Stomach (tissue), 9 donors: ENCODE measurements around the gene RNF13. TPM values are rescaled to one million over a fixed set of nuclear protein-coding genes. Genes with fewer than 3 reads are reported as not detected.

ENCODE experiments used
- DNase-seq, 2 donors: peaks; one replicate each; pipeline versions ENCODE4 v3.0.0 to v3.0.0-alpha.2; 2013 to 2019
- H3K27ac ChIP-seq, 5 donors: fragments of 200-600 bp in 4 of 5; sonication (generic) in 4 of 5; one replicate each; pipeline ENCODE4 v1.5.1; 2013 to 2019; ENCODE audit warnings: mild to moderate bottlenecking in 1 of 5, moderate library complexity in 1 of 5
- H3K27me3 ChIP-seq, 3 donors: fragments of 200-600 bp; sonication (generic); one replicate each; pipeline ENCODE4 v1.5.1; 2017 to 2019; ENCODE audit warnings: mixed run types in 1 of 3
- H3K36me3 ChIP-seq, 4 donors: fragments of 200-600 bp; sonication (generic); 1 replicate in 3 of 4; 2 replicates in 1 of 4; pipeline ENCODE4 v1.5.1; 2016 to 2019
- H3K4me1 ChIP-seq, 4 donors: fragments of 200-600 bp; sonication (generic); one replicate each; pipeline ENCODE4 v1.5.1; 2016 to 2019
- H3K4me3 ChIP-seq, 4 donors: fragments of 200-600 bp; sonication (generic) in 3 of 4; one replicate each; pipeline ENCODE4 v1.5.1; 2016 to 2019; ENCODE audit warnings: mild to moderate bottlenecking in 1 of 4
- H3K9me3 ChIP-seq, 4 donors: fragments of 200-600 bp; sonication (generic); one replicate each; pipeline ENCODE4 v1.5.1; 2016 to 2019
- EP300 ChIP-seq: sonication (generic); formaldehyde crosslinking; IDR thresholded peaks from one replicate; pipeline ENCODE4 v1.6.1; 2017; ENCODE audit warnings: antibody characterized with exemption
- POLR2A ChIP-seq, 4 donors: fragments of 450-650 bp; IDR thresholded peaks; one replicate each; pipeline ENCODE4 v1.6.1; 2016; ENCODE audit warnings: antibody characterized with exemption in 4 of 4, control low read depth in 2 of 4, mild to moderate bottlenecking in 1 of 4, moderate library complexity in 1 of 4
- POLR2AphosphoS5 ChIP-seq, 3 donors: sonication (generic); formaldehyde crosslinking; IDR thresholded peaks; one replicate each; pipeline ENCODE4 v1.6.1; 2016; ENCODE audit warnings: antibody characterized with exemption in 3 of 3
- WGBS, 5 donors: extraction: QIAGEN DNeasy Blood & Tissue Kit in 3 of 5; methylation state at CpG; one replicate each; pipeline versions ENCODE4 v1.1.5 to v1.1.7; 2013 to 2018; 5-methylcytosine and 5-hydroxymethylcytosine counted together
- intact Hi-C: fragments of 100-400 bp; cut with DNase I; formaldehyde crosslinking; loops from one replicate; pipeline ENCODE4 v1.15.1; 2023; ENCODE audit warnings: low total_unique reads
- polyA plus RNA-seq, 3 donors: library from polyadenylated mRNA; stranded (reverse); fragments of 200-250 nt; gene quantifications; one replicate each; pipeline ENCODE4 v1.2.3, GENCODE V29; 2013
- total RNA-seq, 5 donors: library from RNA; depleted of rRNA; stranded (reverse); fragments of >200 nt; gene quantifications; one replicate each; pipeline versions ENCODE4 v1.1.0 to v1.2.3, GENCODE V29; 2014 to 2016
- TF ChIP-seq, protein P1 (sequence below), 7 experiments: fragments of 450-650 bp in 4 of 7; fragments of 200-600 bp in 3 of 7; sonication (generic) in 3 of 7; IDR thresholded peaks; one replicate each; pipeline ENCODE4 v1.5.1; 2016 to 2019; ENCODE audit warnings: antibody characterized with exemption in 7 of 7, control low read depth in 2 of 7, mild to moderate bottlenecking in 1 of 7
- donor health status: healthy with polysubstance abuse.
- donor health status: Bipolar disorder and iron deficiency.
- donor health status: healthy.

RNF13 gene
- total and polyA plus RNA-seq, 8 donors, result 6.7 to 130 (median 31.3) TPM

DNA sequence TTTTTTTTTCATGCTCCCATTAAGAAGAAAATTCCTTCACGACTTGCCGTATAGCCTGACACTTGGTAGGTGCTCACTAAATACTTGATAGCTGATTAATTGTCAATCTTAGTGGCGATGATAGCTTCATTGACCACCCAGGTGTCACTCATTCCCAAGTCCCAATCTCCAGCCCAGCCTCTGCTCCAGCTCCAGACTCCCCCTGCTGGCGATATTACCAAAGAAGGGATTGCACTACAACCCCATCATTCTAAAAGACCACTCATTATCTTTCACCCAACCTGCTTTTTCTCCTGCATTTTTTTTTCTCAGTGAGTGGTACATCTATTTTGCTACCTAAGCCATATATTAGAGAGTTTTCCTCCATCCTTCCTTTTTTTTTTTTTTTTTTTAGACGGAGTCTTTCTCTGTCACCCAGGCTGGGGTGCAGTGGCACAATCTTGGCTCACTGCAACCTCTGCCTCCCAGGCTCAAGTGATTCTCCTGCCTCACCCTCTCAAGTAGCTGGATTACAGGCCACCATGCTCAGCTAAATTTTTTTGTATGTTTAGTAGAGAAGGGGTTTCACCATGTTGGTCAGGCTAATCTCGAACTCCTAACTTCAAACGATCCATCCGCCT, 41.3 kb upstream of the RNF13 start:
- DNase-seq, result peak; percentile 57 to 68
- Histone ChIP-seq H3K36me3 (no peaks in the 10 kb centered on the region), H3K27ac (no peak overlapping the region), H3K27me3 (peaks cover 0 to 7% (median 0%) of the 10 kb centered on the region in 3 donors), H3K4me1 (no peaks in the 10 kb centered on the region), H3K9me3 (no peaks in the 10 kb centered on the region), H3K4me3 (no peak overlapping the region)
- 46 to 57% (median 53%) methylated on average over 8 of the region's 8 CpGs for WGBS, 5 donors
- intact Hi-C loops, result no loop called here
- TF ChIP-seq EP300 (no peak), POLR2AphosphoS5 (IDR thresholded peaks at IDR 0.05) (no peak), POLR2A (IDR thresholded peaks at IDR 0.05) (no peak)
- TF ChIP-seq, protein P1, sequence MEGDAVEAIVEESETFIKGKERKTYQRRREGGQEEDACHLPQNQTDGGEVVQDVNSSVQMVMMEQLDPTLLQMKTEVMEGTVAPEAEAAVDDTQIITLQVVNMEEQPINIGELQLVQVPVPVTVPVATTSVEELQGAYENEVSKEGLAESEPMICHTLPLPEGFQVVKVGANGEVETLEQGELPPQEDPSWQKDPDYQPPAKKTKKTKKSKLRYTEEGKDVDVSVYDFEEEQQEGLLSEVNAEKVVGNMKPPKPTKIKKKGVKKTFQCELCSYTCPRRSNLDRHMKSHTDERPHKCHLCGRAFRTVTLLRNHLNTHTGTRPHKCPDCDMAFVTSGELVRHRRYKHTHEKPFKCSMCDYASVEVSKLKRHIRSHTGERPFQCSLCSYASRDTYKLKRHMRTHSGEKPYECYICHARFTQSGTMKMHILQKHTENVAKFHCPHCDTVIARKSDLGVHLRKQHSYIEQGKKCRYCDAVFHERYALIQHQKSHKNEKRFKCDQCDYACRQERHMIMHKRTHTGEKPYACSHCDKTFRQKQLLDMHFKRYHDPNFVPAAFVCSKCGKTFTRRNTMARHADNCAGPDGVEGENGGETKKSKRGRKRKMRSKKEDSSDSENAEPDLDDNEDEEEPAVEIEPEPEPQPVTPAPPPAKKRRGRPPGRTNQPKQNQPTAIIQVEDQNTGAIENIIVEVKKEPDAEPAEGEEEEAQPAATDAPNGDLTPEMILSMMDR (IDR thresholded peaks at IDR 0.05), result peak in 5 of 7 experiments; percentile 51 to 70 (median 58)

GRCh38 chr3:149772861-149773260, 40.2 kb upstream of the RNF13 start:
- intact Hi-C loops, result no loop called here

GRCh38 chr3:149776170-149776569, 36.8 kb upstream of the RNF13 start:
- WGBS, 5 donors, result 68 to 82% (median 73%) methylated on average over 1 of the region's 1 CpG
- H3K4me3 ChIP-seq, result no peak overlapping the region
- H3K36me3 ChIP-seq, result no peaks in the 10 kb centered on the region
- no peaks in the 10 kb centered on the region for H3K9me3 ChIP-seq
- intact Hi-C loops, result no loop called here
- no peak for DNase-seq
- TF ChIP-seq POLR2AphosphoS5 (IDR thresholded peaks at IDR 0.05) (no peak), POLR2A (IDR thresholded peaks at IDR 0.05) (no peak), EP300 (no peak)
- TF ChIP-seq, protein P1 (IDR thresholded peaks at IDR 0.05), result no peak
- no peak overlapping the region for H3K27ac ChIP-seq
- H3K27me3 ChIP-seq, result no peaks in the 10 kb centered on the region
- H3K4me1 ChIP-seq, result peaks cover 0 to 4% (median 0%) of the 10 kb centered on the region in 4 donors

More at GRCh38 chr3:149772861-149773260, 40.2 kb upstream of the RNF13 start:
- Histone ChIP-seq H3K27me3 (no peaks in the 10 kb centered on the region), H3K36me3 (no peaks in the 10 kb centered on the region), H3K27ac (no peak overlapping the region), H3K9me3 (no peaks in the 10 kb centered on the region), H3K4me3 (no peak overlapping the region), H3K4me1 (peaks cover 0 to 4% (median 0%) of the 10 kb centered on the region in 4 donors)
- TF ChIP-seq POLR2AphosphoS5 (IDR thresholded peaks at IDR 0.05) (no peak), POLR2A (IDR thresholded peaks at IDR 0.05) (no peak), EP300 (no peak)
- TF ChIP-seq, protein P1 (IDR thresholded peaks at IDR 0.05), result no peak
- WGBS, 5 donors, result 71 to 84% (median 77%) methylated on average over 2 of the region's 2 CpGs
- DNase-seq, result no peak

GRCh38 chr3:149777414-149778214, 35.4 kb upstream of the RNF13 start:
- Histone ChIP-seq H3K9me3 (no peaks in the 10 kb centered on the region), H3K27ac (no peak overlapping the region), H3K36me3 (no peaks in the 10 kb centered on the region), H3K4me3 (no peak overlapping the region), H3K27me3 (no peaks in the 10 kb centered on the region), H3K4me1 (peaks cover 0 to 4% (median 0%) of the 10 kb centered on the region in 4 donors)
- intact Hi-C loops, result no loop called here
- WGBS, 5 donors, result 60 to 89% (median 80%) methylated on average over 2 of the region's 2 CpGs
- no peak for TF ChIP-seq POLR2AphosphoS5 (IDR thresholded peaks at IDR 0.05)
- TF ChIP-seq, protein P1 (IDR thresholded peaks at IDR 0.05), result no peak
- no peak for TF ChIP-seq POLR2A (IDR thresholded peaks at IDR 0.05)
- TF ChIP-seq EP300, result no peak
- peak in 1 of 2 donors; percentile 7 for DNase-seq
